Gastrocnemius medialis (tissue), 4 donors: ENCODE measurements around the gene ITGA4. TPM values are rescaled to one million over a fixed set of nuclear protein-coding genes. Genes with fewer than 3 reads are reported as not detected.

Source experiments
- ATAC-seq, 2 donors: fragments of 150-250 bp; one replicate each; pipeline ENCODE4 v1.9.1; 2016
- DNase-seq, 2 donors: peaks; one replicate each; pipeline ENCODE4 v3.0.0-alpha.2; 2019
- H3K27ac ChIP-seq, 4 donors: fragments of 200-600 bp; sonication (generic); 1 replicate in 1 of 4; 2 replicates in 3 of 4; pipeline ENCODE4 v1.5.1; 2016 to 2018; ENCODE audit warnings: mild to moderate bottlenecking in 2 of 4, moderate library complexity in 1 of 4
- H3K27me3 ChIP-seq, 3 donors: fragments of 200-600 bp; sonication (generic) in 2 of 3; 1 replicate in 1 of 3; 2 replicates in 2 of 3; pipeline versions ENCODE4 v1.5.1 to v1.6.0; 2016 to 2019; ENCODE audit warnings: mild to moderate bottlenecking in 1 of 3, moderate library complexity in 1 of 3
- H3K36me3 ChIP-seq, 2 donors: fragments of 200-600 bp; sonication (generic) in 1 of 2; one replicate each; pipeline ENCODE4 v1.5.1; 2017 to 2018
- H3K4me1 ChIP-seq, 2 donors: fragments of 200-600 bp; sonication (generic) in 1 of 2; one replicate each; pipeline ENCODE4 v1.5.1; 2016 to 2017; ENCODE audit warnings: mild to moderate bottlenecking in 2 of 2
- H3K4me3 ChIP-seq, 4 donors: fragments of 200-600 bp; sonication (generic) in 3 of 4; 1 replicate in 1 of 4; 2 replicates in 3 of 4; pipeline ENCODE4 v1.5.1; 2016 to 2019; ENCODE audit warnings: mild to moderate bottlenecking in 2 of 4
- H3K9me3 ChIP-seq, 3 donors: fragments of 200-600 bp; sonication (generic) in 2 of 3; 1 replicate in 1 of 3; 2 replicates in 2 of 3; pipeline ENCODE4 v1.5.1; 2016 to 2019
- CTCF ChIP-seq, 5 experiments: fragments of 450-650 bp in 3 of 5; fragments of 200-600 bp in 2 of 5; sonication (generic) in 2 of 5; IDR thresholded peaks in 4 of 5; conservative IDR thresholded peaks in 1 of 5; 1 replicate in 4 of 5; 2 replicates in 1 of 5; pipeline ENCODE4 v1.5.1; 2016 to 2019; ENCODE audit warnings: antibody characterized with exemption in 5 of 5, mild to moderate bottlenecking in 3 of 5, moderate library complexity in 3 of 5
- POLR2A ChIP-seq, 2 donors: fragments of 450-650 bp; IDR thresholded peaks; one replicate each; pipeline ENCODE4 v1.6.1; 2017; ENCODE audit warnings: antibody characterized with exemption in 2 of 2, mild to moderate bottlenecking in 2 of 2, moderate library complexity in 2 of 2
- in situ Hi-C, 4 donors: fragments of 200-750 bp; cut with MboI; loops; one replicate each; pipeline versions ENCODE4 v1.15.0 to v1.8.0; 2017; ENCODE audit warnings: low sequenced_read_pairs in 4 of 4
- intact Hi-C: fragments of 100-400 bp; cut with DNase I; formaldehyde crosslinking; loops from one replicate; pipeline ENCODE4 v1.15.1; 2023; ENCODE audit warnings: low total_unique reads
- total RNA-seq, 4 donors: library from RNA; depleted of rRNA; stranded (reverse); fragments of >200 nt; gene quantifications; one replicate each; pipeline versions ENCODE4 v1.1.0 to v1.2.3, GENCODE V29; 2016

The ITGA4 gene
- total RNA-seq, 4 donors from 2014 or later = 0.47 to 0.61 (median 0.55) TPM; not detected in 1

GRCh38 chr2:181483211-181483610, 26.0 kb downstream of the ITGA4 start:
- H3K4me3 ChIP-seq = no peak overlapping the region
- H3K4me1 ChIP-seq = no peaks in the 10 kb centered on the region
- no peak for DNase-seq
- TF ChIP-seq CTCF (IDR thresholded peaks at IDR 0.05 in 4 of 5, conservative IDR thresholded peaks at IDR 0.05 in 1 of 5) (no peak), POLR2A (IDR thresholded peaks at IDR 0.05) (no peak)
- no peaks in the 10 kb centered on the region for H3K36me3 ChIP-seq
- in situ Hi-C loops = no loop called here
- no peaks in the 10 kb centered on the region for H3K27me3 ChIP-seq
- no peaks in the 10 kb centered on the region for H3K9me3 ChIP-seq
- no peak overlapping the region for H3K27ac ChIP-seq
- intact Hi-C loops = no loop called here
- ATAC-seq = no peak

DNA sequence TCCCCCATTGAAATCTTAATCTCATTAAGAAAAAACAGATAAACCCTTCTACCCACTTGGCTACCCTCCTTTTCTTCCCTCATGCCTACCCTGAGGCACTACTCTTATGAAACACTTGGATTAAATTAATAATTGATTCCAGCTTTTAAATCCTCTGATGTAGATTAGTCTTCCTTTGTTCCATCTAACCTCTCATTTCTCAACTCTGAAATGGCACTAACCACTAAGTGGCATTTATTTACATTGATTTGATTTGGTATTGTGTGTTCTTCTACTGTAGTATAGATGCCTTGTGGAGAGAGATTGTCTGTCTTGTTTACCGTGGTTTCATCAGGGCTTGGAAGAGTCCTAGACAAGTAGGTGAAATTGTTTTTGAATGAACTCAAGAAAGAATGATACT, 26.7 kb downstream of the ITGA4 start:
- Histone ChIP-seq H3K4me3 (no peak overlapping the region), H3K36me3 (no peaks in the 10 kb centered on the region), H3K9me3 (no peaks in the 10 kb centered on the region), H3K4me1 (no peaks in the 10 kb centered on the region), H3K27me3 (no peaks in the 10 kb centered on the region), H3K27ac (no peak overlapping the region)
- intact Hi-C loops (no loop called here), in situ Hi-C loops (no loop called here)
- DNase-seq (no peak), ATAC-seq (no peak)
- TF ChIP-seq POLR2A (IDR thresholded peaks at IDR 0.05) (no peak), CTCF (IDR thresholded peaks at IDR 0.05 in 4 of 5, conservative IDR thresholded peaks at IDR 0.05 in 1 of 5) (no peak)

GRCh38 chr2:181484851-181485637, 27.9 kb downstream of the ITGA4 start:
- in situ Hi-C loops = no loop called here

GRCh38 chr2:181485638-181485946, 28.4 kb downstream of the ITGA4 start:
- Histone ChIP-seq H3K27me3 (no peaks in the 10 kb centered on the region), H3K27ac (no peak overlapping the region), H3K4me3 (no peak overlapping the region), H3K9me3 (no peaks in the 10 kb centered on the region), H3K36me3 (no peaks in the 10 kb centered on the region), H3K4me1 (no peaks in the 10 kb centered on the region)
- in situ Hi-C loops (no loop called here), intact Hi-C loops (no loop called here)
- no peak for TF ChIP-seq CTCF (IDR thresholded peaks at IDR 0.05 in 4 of 5, conservative IDR thresholded peaks at IDR 0.05 in 1 of 5)
- TF ChIP-seq POLR2A (IDR thresholded peaks at IDR 0.05) = no peak
- ATAC-seq (no peak), DNase-seq (no peak)

More at GRCh38 chr2:181484851-181485637, 27.9 kb downstream of the ITGA4 start:
- no peak for TF ChIP-seq POLR2A (IDR thresholded peaks at IDR 0.05)
- Histone ChIP-seq H3K36me3 (no peaks in the 10 kb centered on the region), H3K9me3 (no peaks in the 10 kb centered on the region), H3K4me1 (no peaks in the 10 kb centered on the region), H3K27me3 (no peaks in the 10 kb centered on the region), H3K4me3 (no peak overlapping the region), H3K27ac (no peak overlapping the region)
- DNase-seq = no peak
- no peak for ATAC-seq
- intact Hi-C loops = no loop called here

DNA sequence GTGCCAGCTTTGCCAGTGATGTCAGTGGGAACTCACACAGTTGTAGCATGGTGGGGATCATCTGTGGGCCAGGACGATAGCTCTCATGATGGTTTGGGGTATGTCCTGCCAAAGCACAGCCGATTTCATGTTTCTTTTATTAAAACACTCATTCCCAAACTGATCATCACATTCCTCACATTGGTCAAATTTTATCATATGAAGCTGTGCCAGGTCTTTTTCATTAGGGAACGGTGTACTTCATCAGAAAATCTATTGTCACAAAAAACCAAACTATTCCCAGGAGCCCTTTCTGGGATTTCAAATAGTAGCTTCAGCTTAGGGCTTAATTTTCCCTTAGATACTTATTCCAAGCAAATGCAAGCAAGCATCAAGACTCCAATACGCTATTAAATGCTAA, 42.0 kb downstream of the ITGA4 start:
- no peaks in the 10 kb centered on the region for H3K9me3 ChIP-seq
- no peak for TF ChIP-seq POLR2A (IDR thresholded peaks at IDR 0.05)
- TF ChIP-seq CTCF (IDR thresholded peaks at IDR 0.05 in 4 of 5, conservative IDR thresholded peaks at IDR 0.05 in 1 of 5) = no peak
- in situ Hi-C loops = no loop called here
- no peaks in the 10 kb centered on the region for H3K36me3 ChIP-seq
- H3K27ac ChIP-seq = no peak overlapping the region
- no peak overlapping the region for H3K4me3 ChIP-seq
- H3K4me1 ChIP-seq = no peaks in the 10 kb centered on the region
- no peak for ATAC-seq
- intact Hi-C loops = no loop called here
- H3K27me3 ChIP-seq = no peaks in the 10 kb centered on the region
- DNase-seq = no peak
